Jurkat, Clone E6-1 (cell line): ENCODE results near the gene FOXN3.
"Not testable (repeated sequence)": the region's sequence is repeated elsewhere in the genome, so short reads cannot be mapped to it uniquely, and the experiment has no call there.

Source experiments
- DNase-seq: peaks from one replicate; pipeline ENCODE4 v3.0.0-alpha.2; 2011; ENCODE audit warnings: low read depth, low spot score
- H3K4me3 ChIP-seq: 2 replicates; pipeline ENCODE4 v1.5.1; 2011; ENCODE audit warnings: mild to moderate bottlenecking, low read length, control low read depth, moderate library complexity

The FOXN3 gene

DNA sequence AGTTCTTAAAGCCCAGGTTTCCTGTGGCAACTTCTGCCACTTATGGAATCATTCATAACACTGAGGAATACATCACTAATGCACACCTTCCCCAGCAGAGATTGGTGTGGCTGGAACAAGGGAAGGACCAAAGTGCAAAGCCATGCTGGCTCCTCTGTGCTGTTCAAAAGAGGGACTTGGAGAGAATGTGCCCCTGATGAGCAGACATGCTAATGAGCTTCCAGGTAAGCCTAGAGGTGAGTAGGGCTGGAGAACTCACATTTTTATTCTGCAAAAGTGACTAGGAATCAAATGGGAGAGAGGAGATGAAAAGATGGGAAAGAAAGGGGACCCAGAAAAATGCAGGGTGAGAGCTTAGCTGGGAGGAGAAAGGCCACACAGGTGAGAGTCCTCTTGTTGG lies 302.9 kb downstream of the FOXN3 start:
- no peak for DNase-seq

DNA sequence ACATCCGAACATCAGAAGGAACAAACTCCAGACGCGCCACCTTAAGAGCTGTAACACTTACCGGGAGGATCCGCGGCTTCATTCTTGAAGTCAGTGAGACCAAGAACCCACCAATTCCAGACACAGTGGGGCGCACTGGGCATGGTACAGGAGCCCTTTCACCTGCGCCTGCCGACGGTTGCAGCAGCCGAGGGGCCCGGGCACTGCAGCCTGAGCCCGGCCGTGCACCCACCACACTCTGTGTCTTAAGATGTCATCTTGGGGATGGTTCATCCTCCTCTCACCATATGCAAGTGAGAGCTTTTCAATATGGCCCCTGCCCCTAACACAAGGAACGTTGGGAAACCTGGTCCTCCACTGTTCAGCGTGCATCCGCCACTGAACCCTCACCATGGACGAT lies 304.3 kb downstream of the FOXN3 start:
- DNase-seq, result no peak

More for the DNA sequence above, 302.9 kb downstream of the FOXN3 start:
- H3K4me3 ChIP-seq, result no peak overlapping the region

DNA sequence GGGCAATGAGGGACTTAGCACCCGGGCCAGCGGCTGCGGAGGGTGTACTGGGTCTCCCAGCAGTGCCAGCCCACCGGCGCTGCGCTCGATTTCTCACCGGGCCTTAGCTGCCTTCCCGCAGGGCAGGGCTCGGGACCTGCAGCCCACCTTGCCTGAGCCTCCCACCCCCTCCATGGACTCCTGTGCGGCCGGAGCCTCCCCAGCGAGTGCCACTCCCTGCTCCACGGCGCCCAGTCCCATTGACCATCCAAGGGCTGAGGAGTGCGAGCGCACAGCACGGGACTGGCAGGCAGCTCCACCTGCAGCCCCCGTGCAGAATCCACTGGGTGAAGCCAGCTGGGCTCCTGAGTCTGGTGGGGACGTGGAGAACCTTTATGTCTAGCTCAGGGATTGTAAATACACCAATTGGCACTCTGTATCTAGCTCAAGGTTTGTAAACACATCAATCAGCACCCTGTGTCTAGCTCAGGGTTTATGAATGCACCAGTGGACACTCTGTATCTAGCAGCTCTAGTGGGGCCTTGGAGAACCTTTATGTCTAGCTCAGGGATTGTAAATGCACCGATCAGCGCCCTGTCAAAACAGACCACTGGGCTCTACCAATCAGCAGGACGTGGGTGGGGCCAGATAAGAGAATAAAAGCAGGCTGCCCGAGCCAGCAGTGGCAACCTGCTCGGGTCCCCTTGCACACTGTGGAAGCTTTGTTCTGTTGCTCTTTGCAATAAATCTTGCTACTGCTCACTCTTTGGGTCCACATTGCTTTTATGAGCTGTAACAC lies 305.1 kb downstream of the FOXN3 start:
- DNase-seq, H3K4me3 ChIP-seq: not testable (repeated sequence)

More for the DNA sequence above, 304.3 kb downstream of the FOXN3 start:
- no peak overlapping the region for H3K4me3 ChIP-seq

DNA sequence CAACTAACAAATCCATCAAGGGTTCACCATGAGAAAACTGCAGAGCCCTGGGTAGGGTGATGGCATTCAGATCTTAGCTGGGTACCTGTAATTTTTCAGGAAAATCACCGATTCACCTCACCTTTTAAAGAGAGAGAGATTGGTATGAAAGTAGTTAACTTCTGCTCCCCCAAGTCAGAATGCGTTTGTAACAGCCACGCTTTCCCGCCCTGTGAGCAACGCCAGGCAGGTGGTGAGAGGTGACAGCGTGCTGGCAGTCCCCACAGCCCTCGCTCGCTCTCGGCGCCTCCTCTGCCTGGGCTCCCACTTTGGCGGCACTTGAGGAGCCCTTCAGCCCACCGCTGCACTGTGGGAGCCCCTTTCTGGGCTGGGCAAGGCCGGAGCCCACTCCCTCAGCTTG lies 305.8 kb downstream of the FOXN3 start:
- not testable (repeated sequence) for H3K4me3 ChIP-seq, DNase-seq

DNA sequence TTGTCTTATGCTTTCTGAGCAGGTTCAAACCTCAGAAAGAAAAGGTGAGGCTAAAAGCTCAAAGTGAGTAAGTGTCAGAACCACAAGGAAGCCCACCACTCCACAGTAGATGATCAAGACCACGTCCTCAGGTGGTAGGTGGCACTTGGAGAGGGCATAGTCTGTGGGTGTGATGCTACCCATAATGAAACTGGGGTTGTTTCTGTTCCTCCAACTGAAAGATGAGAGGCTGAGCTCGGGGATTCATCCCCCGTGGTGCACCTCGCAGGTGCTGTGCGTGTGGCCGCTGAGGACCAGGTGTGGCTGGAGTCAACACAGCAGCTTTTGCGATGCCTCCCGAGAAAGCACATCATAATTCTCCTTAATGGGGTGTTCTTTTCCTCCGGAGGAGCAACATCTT lies 306.9 kb downstream of the FOXN3 start:
- H3K4me3 ChIP-seq, result no peak overlapping the region
- DNase-seq, result no peak

DNA sequence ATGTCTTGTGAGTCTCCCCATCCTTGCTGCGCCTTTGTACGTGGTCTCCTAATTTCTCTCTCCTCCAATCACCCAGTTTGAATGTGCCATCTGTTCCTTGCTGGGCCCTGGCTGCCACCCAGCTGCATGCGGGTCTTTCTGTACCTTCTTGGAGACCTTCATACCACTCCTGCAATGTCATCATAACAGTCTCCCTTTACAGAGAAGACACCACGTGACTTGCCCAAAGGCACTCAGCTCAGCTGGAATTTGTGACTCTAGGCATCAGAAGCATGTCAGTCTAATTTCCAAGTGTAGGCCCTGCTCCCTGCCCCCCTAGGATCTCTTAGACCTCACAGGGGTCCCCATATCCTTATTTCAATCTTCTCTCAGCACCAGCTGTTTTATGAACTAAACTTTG lies 308.4 kb downstream of the FOXN3 start:
- DNase-seq, result no peak

DNA sequence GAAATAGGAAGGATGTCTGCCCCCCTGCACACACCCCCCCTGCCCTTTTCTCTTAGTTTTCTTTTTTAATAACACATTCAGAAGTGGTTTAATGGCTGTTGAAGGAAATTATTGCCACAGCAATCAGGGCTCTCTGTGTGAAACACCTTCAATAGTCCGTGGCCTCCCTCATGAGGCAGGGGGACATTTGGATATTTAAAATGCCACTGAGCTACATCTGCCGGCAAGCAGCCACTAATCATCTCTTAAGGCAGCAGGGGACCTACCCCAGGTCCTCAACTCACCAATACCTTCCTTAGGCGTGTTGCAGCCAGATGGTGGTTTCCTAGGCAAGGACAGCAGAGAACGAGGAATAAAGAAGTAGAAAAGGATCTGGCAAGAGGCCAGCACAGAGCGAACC lies 309.4 kb downstream of the FOXN3 start:
- no peak for DNase-seq
- H3K4me3 ChIP-seq, result no peak overlapping the region

More for the DNA sequence above, 308.4 kb downstream of the FOXN3 start:
- H3K4me3 ChIP-seq, result no peak overlapping the region
